ENCODE data around the gene PLK2.

The PLK2 gene

GRCh38 chr5:58450018-58450417, 9.9 kb downstream of the PLK2 start:
- no peak for DNase-seq (ENCODE audit: low spot score)

- DNase-seq (ENCODE audit: low spot score) = no peak
These were observed 12.7 kb downstream of the PLK2 start for GRCh38 chr5:58447226-58447625.

GRCh38 chr5:58446024-58446423, 13.9 kb downstream of the PLK2 start:
- DNase-seq (ENCODE audit: low spot score) = no peak

GRCh38 chr5:58444805-58445204, 15.1 kb downstream of the PLK2 start:
- DNase-seq (ENCODE audit: low spot score) = no peak

- DNase-seq (ENCODE audit: low spot score) = no peak
These were observed 18.9 kb downstream of the PLK2 start for GRCh38 chr5:58440901-58441460.

- no peak for DNase-seq (ENCODE audit: low spot score)
These were observed 20.7 kb downstream of the PLK2 start for GRCh38 chr5:58439094-58439644.

- DNase-seq (ENCODE audit: low spot score) = no peak
These were observed 22.2 kb downstream of the PLK2 start for GRCh38 chr5:58437661-58438060.

- DNase-seq (ENCODE audit: low spot score) = no peak
These were observed 28.1 kb downstream of the PLK2 start for GRCh38 chr5:58431832-58432231.

GRCh38 chr5:58412932-58413331, 47.0 kb downstream of the PLK2 start:
- DNase-seq (ENCODE audit: low spot score) = no peak

GRCh38 chr5:58412081-58412480, 47.8 kb downstream of the PLK2 start:
- no peak for DNase-seq (ENCODE audit: low spot score)

- no peak for DNase-seq (ENCODE audit: low spot score)
These were observed 48.5 kb downstream of the PLK2 start for GRCh38 chr5:58411372-58411771.

GRCh38 chr5:58410441-58410840, 49.4 kb downstream of the PLK2 start:
- no peak for DNase-seq (ENCODE audit: low spot score)

- DNase-seq (ENCODE audit: low spot score) = no peak
These were observed 52.7 kb downstream of the PLK2 start for GRCh38 chr5:58407042-58407719.

- no peak for DNase-seq (ENCODE audit: low spot score)
These were observed 53.5 kb downstream of the PLK2 start for GRCh38 chr5:58406394-58406793.

- no peak for DNase-seq (ENCODE audit: low spot score)
These were observed 54.7 kb downstream of the PLK2 start for GRCh38 chr5:58405175-58405574.

- DNase-seq (ENCODE audit: low spot score) = no peak
These were observed 55.2 kb downstream of the PLK2 start for GRCh38 chr5:58404734-58405133.
